H54 (cell line): ENCODE results near the gene PTPN23.
"Not testable (repeated sequence)": the region's sequence is repeated elsewhere in the genome, so short reads cannot be mapped to it uniquely, and the experiment has no call there.

Experiments used
- DNase-seq: peaks from one replicate; pipeline ENCODE4 v3.0.0; 2011; ENCODE audit warnings: low spot score, mixed read lengths; ENCODE audit not compliant: insufficient read length
- FAIRE-seq: peaks from 3 replicates; lab custom pipeline; 2011; peaks lifted over from hg19 to GRCh38; lab: Jason Lieb, UNC
- POLR2A ChIP-seq: IDR thresholded peaks from 2 replicates; pipeline ENCODE4 v1.6.1; 2011; ENCODE audit warnings: low read depth, mild to moderate bottlenecking, low read length

PTPN23 gene

GRCh38 chr3:47455806-47456452, 75.1 kb downstream of the PTPN23 start:
- no peak for TF ChIP-seq POLR2A
- DNase-seq, result no peak
- FAIRE-seq, result no peak

GRCh38 chr3:47456984-47457383, 76.2 kb downstream of the PTPN23 start:
- FAIRE-seq (no peak), DNase-seq (no peak)
- no peak for TF ChIP-seq POLR2A

GRCh38 chr3:47459534-47460085, 78.8 kb downstream of the PTPN23 start:
- DNase-seq, FAIRE-seq: not testable (repeated sequence)
